NB4 (cell line): ENCODE results near the gene COX10.

Experiments
- DNase-seq: peaks from one replicate; pipeline ENCODE4 v3.0.0; 2010; ENCODE audit warnings: low read depth
- H3K4me3 ChIP-seq: one replicate; pipeline ENCODE4 v1.5.1; 2011; ENCODE audit warnings: mild to moderate bottlenecking, low read depth, low read length, moderate library complexity
- MAX ChIP-seq: IDR thresholded peaks from 2 replicates; pipeline ENCODE4 v1.6.1; 2011; ENCODE audit warnings: low read depth, low read length
- MYC ChIP-seq: IDR thresholded peaks from 2 replicates; pipeline ENCODE4 v1.6.1; 2011; ENCODE audit warnings: low read depth, low read length
- POLR2A ChIP-seq: IDR thresholded peaks from 2 replicates; pipeline ENCODE4 v1.6.1; 2011; ENCODE audit warnings: mild to moderate bottlenecking; ENCODE audit not compliant: insufficient read length; ENCODE audit errors: extremely low read depth
- TF ChIP-seq, protein P1 (sequence below): IDR thresholded peaks from one replicate; pipeline ENCODE4 v1.5.1; 2012; ENCODE audit warnings: low read depth, low read length

The COX10 gene

GRCh38 chr17:14204546-14204945 lies 135.2 kb downstream of the COX10 start:
- no peak for DNase-seq
- H3K4me3 ChIP-seq: no peak overlapping the region
- TF ChIP-seq MAX: no peak
- no peak for TF ChIP-seq POLR2A

DNA sequence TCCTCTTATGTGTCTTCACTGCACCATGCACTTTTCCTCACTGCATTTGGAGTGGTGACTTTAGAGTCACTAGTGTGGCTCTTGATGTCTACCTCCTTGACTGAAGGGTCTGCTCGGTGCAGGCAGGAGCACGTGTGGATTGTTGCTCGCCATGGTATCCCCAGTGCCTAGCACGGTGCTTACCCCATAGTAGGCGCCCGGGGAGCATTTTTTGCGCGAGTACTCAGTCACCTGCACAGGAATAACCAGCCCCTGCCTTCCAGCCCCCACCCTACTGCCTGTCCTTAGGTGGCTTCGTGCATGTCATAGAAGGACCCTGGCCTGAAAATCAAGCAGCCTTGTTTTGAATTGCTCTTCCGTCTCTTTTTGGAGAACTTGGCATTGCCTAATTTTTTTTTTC lies 136.1 kb downstream of the COX10 start:
- TF ChIP-seq, protein P1, sequence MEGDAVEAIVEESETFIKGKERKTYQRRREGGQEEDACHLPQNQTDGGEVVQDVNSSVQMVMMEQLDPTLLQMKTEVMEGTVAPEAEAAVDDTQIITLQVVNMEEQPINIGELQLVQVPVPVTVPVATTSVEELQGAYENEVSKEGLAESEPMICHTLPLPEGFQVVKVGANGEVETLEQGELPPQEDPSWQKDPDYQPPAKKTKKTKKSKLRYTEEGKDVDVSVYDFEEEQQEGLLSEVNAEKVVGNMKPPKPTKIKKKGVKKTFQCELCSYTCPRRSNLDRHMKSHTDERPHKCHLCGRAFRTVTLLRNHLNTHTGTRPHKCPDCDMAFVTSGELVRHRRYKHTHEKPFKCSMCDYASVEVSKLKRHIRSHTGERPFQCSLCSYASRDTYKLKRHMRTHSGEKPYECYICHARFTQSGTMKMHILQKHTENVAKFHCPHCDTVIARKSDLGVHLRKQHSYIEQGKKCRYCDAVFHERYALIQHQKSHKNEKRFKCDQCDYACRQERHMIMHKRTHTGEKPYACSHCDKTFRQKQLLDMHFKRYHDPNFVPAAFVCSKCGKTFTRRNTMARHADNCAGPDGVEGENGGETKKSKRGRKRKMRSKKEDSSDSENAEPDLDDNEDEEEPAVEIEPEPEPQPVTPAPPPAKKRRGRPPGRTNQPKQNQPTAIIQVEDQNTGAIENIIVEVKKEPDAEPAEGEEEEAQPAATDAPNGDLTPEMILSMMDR: no peak
- no peak for TF ChIP-seq MYC
- TF ChIP-seq POLR2A: no peak
- TF ChIP-seq MAX: no peak
- H3K4me3 ChIP-seq: no peak overlapping the region
- no peak for DNase-seq

DNA sequence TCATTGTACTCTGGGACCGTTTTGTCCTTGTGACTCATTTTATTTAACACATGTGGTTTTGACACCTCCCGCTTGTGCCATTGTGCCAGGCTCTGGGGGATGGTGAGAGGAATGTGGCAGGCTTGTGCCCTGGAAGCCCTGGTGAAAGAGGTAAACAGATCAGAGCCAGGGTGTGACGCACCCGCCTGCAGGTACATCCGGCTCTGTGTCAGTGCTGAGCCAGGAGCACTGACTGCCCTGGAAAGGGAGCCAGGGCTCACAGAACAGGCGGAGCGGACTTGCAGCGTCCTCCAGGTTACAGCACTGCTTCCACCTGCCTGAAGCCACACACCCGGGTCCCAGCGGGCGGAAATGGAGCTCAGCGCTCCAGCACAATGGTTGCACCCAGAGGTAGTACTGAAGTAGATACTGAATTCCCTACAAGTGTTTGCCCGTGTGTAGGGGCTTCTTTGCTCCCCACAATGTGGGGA lies 136.7 kb downstream of the COX10 start:
- no peak overlapping the region for H3K4me3 ChIP-seq
- DNase-seq: no peak
- TF ChIP-seq MYC (no peak), MAX (no peak), POLR2A (no peak)
- TF ChIP-seq, protein P1: no peak

- DNase-seq: no peak
- no peak overlapping the region for H3K4me3 ChIP-seq
- TF ChIP-seq POLR2A: no peak
- TF ChIP-seq, protein P1: no peak
- no peak for TF ChIP-seq MAX
- TF ChIP-seq MYC: no peak
Observed at GRCh38 chr17:14206891-14207290, 137.6 kb downstream of the COX10 start.

GRCh38 chr17:14207791-14208190 lies 138.5 kb downstream of the COX10 start:
- TF ChIP-seq, protein P1: no peak
- TF ChIP-seq MYC (no peak), POLR2A (no peak), MAX (no peak)
- no peak overlapping the region for H3K4me3 ChIP-seq
- no peak for DNase-seq

- TF ChIP-seq, protein P1: no peak
- TF ChIP-seq MAX (no peak), POLR2A (no peak), MYC (no peak)
- H3K4me3 ChIP-seq: no peak overlapping the region
- no peak for DNase-seq
Observed at GRCh38 chr17:14209215-14209614, 139.9 kb downstream of the COX10 start.
